MCF 10A (cell line): ENCODE data around the gene AS3MT. TPM values are rescaled to one million over a fixed set of nuclear protein-coding genes. Genes with fewer than 3 reads are reported as not detected.
"Not testable (repeated sequence)": the region's sequence is repeated elsewhere in the genome, so short reads cannot be mapped to it uniquely, and the experiment has no call there.

Experiments
- BruUV-seq: library from RNA; stranded (reverse); fragments of 400-500 nt; replicated peaks from 2 replicates; lab custom pipeline; 2021; lab: Mats Ljungman, UMichigan
- CTCF ChIA-PET: fragments of 300-600 bp; sonication (Branson Sonifier 250); formaldehyde crosslinking; extraction: SDS; loops from one replicate; lab custom pipeline; 2021; ENCODE audit warnings: antibody characterized with exemption, inconsistent platforms; lab: Yijun Ruan, JAX
- POLR2A ChIA-PET: fragments of 300-600, 350-650 bp; sonication (Branson Sonifier 250); formaldehyde crosslinking; extraction: SDS; loops from one replicate; lab custom pipeline; 2020; ENCODE audit warnings: antibody characterized with exemption, inconsistent platforms; lab: Yijun Ruan, JAX
- DNase-seq: peaks from one replicate; pipeline ENCODE4 v3.0.0-alpha.2; 2018; ENCODE audit not compliant: unreplicated experiment
- H3K27ac Mint-ChIP-seq: one replicate; pipeline ENCODE4 v1.8.0; 2022; ENCODE audit warnings: mild to moderate bottlenecking, low read depth, mixed read lengths; ENCODE audit not compliant: unreplicated experiment
- H3K27me3 Mint-ChIP-seq: one replicate; pipeline ENCODE4 v1.8.0; 2022; ENCODE audit warnings: mixed read lengths; ENCODE audit not compliant: insufficient read depth, unreplicated experiment
- H3K36me3 Mint-ChIP-seq: one replicate; pipeline ENCODE4 v1.8.0; 2022; ENCODE audit warnings: mild to moderate bottlenecking, moderate library complexity, mixed read lengths; ENCODE audit not compliant: insufficient read depth, unreplicated experiment
- H3K4me1 Mint-ChIP-seq: one replicate; pipeline ENCODE4 v1.8.0; 2022; ENCODE audit warnings: mixed read lengths; ENCODE audit not compliant: insufficient read depth, unreplicated experiment
- H3K4me3 Mint-ChIP-seq: one replicate; pipeline ENCODE4 v1.8.0; 2022; ENCODE audit warnings: mild to moderate bottlenecking, moderate library complexity, mixed read lengths; ENCODE audit not compliant: unreplicated experiment
- H3K9me3 Mint-ChIP-seq: one replicate; pipeline ENCODE4 v1.8.0; 2022; ENCODE audit warnings: mixed read lengths; ENCODE audit not compliant: unreplicated experiment
- CTCF ChIP-seq: fragments of 200-600 bp; IDR thresholded peaks from one replicate; pipeline ENCODE4 v1.8.0; 2022; ENCODE audit warnings: antibody characterized with exemption, mild to moderate bottlenecking; ENCODE audit not compliant: unreplicated experiment
- intact Hi-C: fragments of 100-400 bp; cut with micrococcal nuclease; formaldehyde crosslinking; loops from 2 replicates; pipeline ENCODE4 v1.14.1; 2022
- total RNA-seq: library from RNA; stranded (reverse); gene quantifications from 2 replicates; pipeline ENCODE4 v1.2.3, GENCODE V29; 2022

Gene AS3MT
- total RNA-seq, 1 experiment from 2014 or later: 0.26 TPM

DNA sequence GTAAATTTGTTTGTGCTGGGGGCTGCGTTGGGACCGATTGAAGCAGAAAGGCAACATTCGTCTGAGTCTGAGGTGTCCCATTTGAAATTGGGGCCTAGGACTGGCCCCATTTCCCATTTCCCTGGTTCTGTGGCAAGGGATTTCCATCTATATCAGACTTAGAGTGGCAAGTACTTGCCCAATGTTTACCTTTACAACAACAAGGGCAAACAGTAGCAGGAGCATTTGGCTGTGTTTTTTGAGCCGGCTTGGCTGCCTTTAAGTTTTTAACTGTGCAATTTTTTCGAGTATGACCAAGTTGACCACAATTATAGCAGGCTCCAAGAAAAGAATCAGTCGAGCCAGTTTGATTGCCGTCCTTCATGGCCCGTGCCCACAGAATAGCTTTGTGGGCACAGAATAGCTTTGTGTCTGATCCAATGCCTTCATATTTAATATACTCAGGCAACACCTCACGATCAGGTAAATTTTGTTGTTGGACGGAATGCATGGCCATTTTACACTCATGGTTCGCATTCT lies 27.4 kb upstream of the AS3MT start:
- H3K4me3 Mint-ChIP-seq: no peak overlapping the region
- CTCF ChIA-PET: interaction anchor here (0.5 to 0.6 kb wide), 2 partner anchors 8 to 388 kb away, joined by 4 to 5 read pairs; no protein-coding TSS in a partner anchor
- H3K27ac Mint-ChIP-seq: no peak overlapping the region
- TF ChIP-seq CTCF: no peak
- POLR2A ChIA-PET: no interaction called here
- no TSS peak for BruUV-seq
- H3K9me3 Mint-ChIP-seq: peaks cover 32% of the 10 kb centered on the region
- no peaks in the 10 kb centered on the region for H3K36me3 Mint-ChIP-seq
- no peaks in the 10 kb centered on the region for H3K4me1 Mint-ChIP-seq
- no peak for DNase-seq
- intact Hi-C loops: no loop called here
- H3K27me3 Mint-ChIP-seq: peaks cover 28% of the 10 kb centered on the region

DNA sequence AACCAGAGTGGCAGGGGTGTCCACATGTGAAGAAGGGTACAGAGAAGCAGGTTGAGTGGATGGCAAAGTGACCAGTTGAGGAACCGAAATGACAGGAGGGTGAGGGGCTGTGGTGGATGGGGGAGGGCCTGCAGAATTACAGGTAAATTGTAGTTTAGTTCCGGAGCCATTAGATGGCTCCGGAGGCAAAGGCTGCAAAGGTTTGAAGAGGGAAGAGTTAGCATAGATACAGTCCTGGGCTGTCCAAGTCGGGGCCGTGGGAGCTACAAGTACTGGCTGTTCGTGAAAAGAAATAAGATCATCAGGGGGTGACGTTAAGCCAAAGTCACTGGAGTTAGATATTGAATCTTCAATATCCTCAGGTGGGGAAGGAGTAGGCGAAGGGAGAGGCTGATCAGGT lies 26.1 kb upstream of the AS3MT start:
- H3K4me1 Mint-ChIP-seq, H3K4me3 Mint-ChIP-seq, DNase-seq, BruUV-seq, intact Hi-C loops, POLR2A ChIA-PET, H3K36me3 Mint-ChIP-seq, H3K27ac Mint-ChIP-seq: not testable (repeated sequence)
- H3K27me3 Mint-ChIP-seq: peaks cover 28% of the 10 kb centered on the region
- H3K9me3 Mint-ChIP-seq: peaks cover 25% of the 10 kb centered on the region
- CTCF ChIA-PET: interaction anchor here (1.0 kb wide), 1 partner anchor 8 kb away, joined by 3 read pairs; no protein-coding TSS in a partner anchor

DNA sequence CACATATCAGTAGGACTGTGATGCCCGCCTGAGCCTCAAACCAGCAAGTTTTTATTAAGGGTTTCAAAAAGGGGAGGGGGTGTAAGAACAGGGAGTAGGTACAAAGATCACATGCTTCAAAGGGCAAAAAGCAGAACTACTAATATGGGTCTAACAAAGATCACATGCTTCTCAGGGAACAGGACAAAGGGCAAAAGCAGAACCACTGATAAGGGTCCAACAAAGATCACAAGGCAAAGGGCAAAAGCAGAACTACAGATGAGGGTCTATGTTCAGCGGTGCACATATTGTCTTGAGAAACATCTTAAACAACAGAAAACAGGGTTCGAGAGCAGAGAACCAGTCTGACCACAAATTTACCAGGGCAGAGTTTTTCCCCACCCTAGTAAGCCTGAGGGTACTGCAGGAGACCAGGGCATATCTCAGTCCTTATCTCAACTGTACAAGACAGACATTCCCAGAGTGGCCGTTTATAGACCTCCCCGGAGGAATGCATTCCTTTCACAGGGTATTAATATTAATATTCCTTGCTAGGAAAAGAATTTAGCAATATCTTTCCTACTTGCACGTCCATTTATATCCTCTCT lies 25.0 kb upstream of the AS3MT start:
- intact Hi-C loops, H3K4me3 Mint-ChIP-seq, POLR2A ChIA-PET, DNase-seq, BruUV-seq, H3K4me1 Mint-ChIP-seq, H3K27ac Mint-ChIP-seq, H3K36me3 Mint-ChIP-seq: not testable (repeated sequence)
- Mint-ChIP-seq H3K27me3 (peaks cover 24% of the 10 kb centered on the region), H3K9me3 (peaks cover 13% of the 10 kb centered on the region)
- CTCF ChIA-PET: interaction anchor here (1.0 kb wide), 1 partner anchor 9 kb away, joined by 3 read pairs; no protein-coding TSS in a partner anchor

DNA sequence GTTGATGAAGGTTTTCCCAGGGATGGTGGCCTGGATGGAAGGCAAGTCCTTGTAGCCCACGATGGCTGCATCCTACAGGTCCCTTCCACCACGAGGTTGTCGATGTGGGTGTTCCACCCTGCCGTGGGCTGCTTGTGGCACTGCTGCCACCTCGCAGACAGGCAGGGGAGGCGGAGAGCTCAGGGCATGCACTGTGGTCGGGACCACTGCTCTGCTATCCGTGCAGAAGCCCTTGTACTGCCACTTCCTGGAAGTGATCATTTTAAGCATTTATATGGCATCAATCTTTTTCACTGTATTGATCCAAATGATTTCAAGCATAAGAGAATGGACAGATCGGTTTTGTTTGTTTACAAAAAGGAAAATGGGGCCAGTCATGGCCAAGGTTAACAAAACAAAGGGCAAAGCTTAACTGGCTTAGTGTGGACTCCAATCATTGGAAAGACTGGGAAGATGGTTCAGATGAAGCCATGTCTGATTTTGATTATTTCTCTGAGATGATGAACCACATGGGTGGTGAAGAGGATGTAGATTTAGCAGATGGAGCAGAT lies 23.8 kb upstream of the AS3MT start:
- peaks cover 11% of the 10 kb centered on the region for H3K9me3 Mint-ChIP-seq
- no TSS peak for BruUV-seq
- intact Hi-C loops: no loop called here
- H3K4me3 Mint-ChIP-seq: no peak overlapping the region
- TF ChIP-seq CTCF: no peak
- H3K4me1 Mint-ChIP-seq: no peaks in the 10 kb centered on the region
- H3K36me3 Mint-ChIP-seq: no peaks in the 10 kb centered on the region
- no peak overlapping the region for H3K27ac Mint-ChIP-seq
- POLR2A ChIA-PET: interaction anchor here (0.6 kb wide), 1 partner anchor 28 kb away, joined by 3 read pairs; no protein-coding TSS in a partner anchor
- DNase-seq: no peak
- CTCF ChIA-PET: interaction anchor here (4.1 kb wide), 1 partner anchor 9 kb away, joined by 28 read pairs; the partner anchor contains the start of gene CYP17A1
- H3K27me3 Mint-ChIP-seq: peaks cover 13% of the 10 kb centered on the region

DNA sequence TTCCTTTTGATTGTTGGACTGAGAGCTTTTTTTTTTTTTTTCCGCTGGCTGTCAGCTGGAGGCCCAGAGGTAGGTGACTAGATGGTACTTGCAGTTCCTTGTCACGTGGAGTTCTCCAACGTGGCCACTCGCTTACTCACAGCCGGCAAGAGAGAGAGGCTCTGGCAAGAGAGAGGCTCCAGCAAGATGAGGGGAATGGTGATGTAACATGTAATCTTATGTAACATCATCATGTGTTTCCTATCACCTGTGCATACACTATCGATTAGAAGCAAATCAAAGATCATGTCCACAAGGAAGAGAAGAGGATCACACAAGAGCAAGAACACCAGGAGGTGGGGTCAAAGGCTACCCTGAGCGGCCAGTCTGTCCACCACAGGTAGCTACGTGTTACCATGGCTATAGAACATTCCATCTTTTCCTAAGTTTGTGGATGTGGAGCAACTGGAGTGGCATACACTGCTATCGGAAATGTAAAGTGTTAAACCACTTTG lies 19.2 kb upstream of the AS3MT start:
- POLR2A ChIA-PET: interaction anchor here (1.2 kb wide), 1 partner anchor 85 kb away, joined by 3 read pairs; no protein-coding TSS in a partner anchor
- DNase-seq: peak; percentile 21

GRCh38 chr10:102853237-102853636 lies 16.0 kb upstream of the AS3MT start:
- peaks cover 13% of the 10 kb centered on the region for H3K4me1 Mint-ChIP-seq
- POLR2A ChIA-PET, CTCF ChIA-PET: not testable (repeated sequence)

More for the DNA sequence above, 19.2 kb upstream of the AS3MT start:
- H3K4me1 Mint-ChIP-seq: peaks cover 5% of the 10 kb centered on the region
- BruUV-seq: no TSS peak
- CTCF ChIA-PET: interaction anchor here (0.7 to 1.5 kb wide), 2 partner anchors 8 to 52 kb away, joined by 4 to 5 read pairs; no protein-coding TSS in a partner anchor
- intact Hi-C loops: no loop called here
- no peak overlapping the region for H3K4me3 Mint-ChIP-seq
- no peaks in the 10 kb centered on the region for H3K36me3 Mint-ChIP-seq
- no peak for TF ChIP-seq CTCF
- H3K27ac Mint-ChIP-seq: no peak overlapping the region
- no peaks in the 10 kb centered on the region for H3K9me3 Mint-ChIP-seq
- no peaks in the 10 kb centered on the region for H3K27me3 Mint-ChIP-seq

More at GRCh38 chr10:102853237-102853636, 16.0 kb upstream of the AS3MT start:
- H3K36me3 Mint-ChIP-seq, H3K4me3 Mint-ChIP-seq, H3K9me3 Mint-ChIP-seq, H3K27ac Mint-ChIP-seq, BruUV-seq, DNase-seq, H3K27me3 Mint-ChIP-seq, intact Hi-C loops: not testable (repeated sequence)
